Thoracic aorta (tissue), 2 donors: ENCODE results near the gene AUTS2. TPM values are rescaled to one million over a fixed set of nuclear protein-coding genes. Genes with fewer than 3 reads are reported as not detected.

Experiments used
- ATAC-seq: fragments of 150-250 bp; one replicate; pipeline ENCODE4 v1.8.0; 2017; ENCODE audit warnings: low read depth; ENCODE audit not compliant: insufficient number of reproducible peaks, low FRiP score
- DNase-seq: peaks from one replicate; pipeline ENCODE4 v3.0.0-alpha.2; 2020; ENCODE audit warnings: low spot score
- H3K27ac ChIP-seq, 2 donors: fragments of 200-600 bp; sonication (generic); 1 replicate in 1 of 2; 2 replicates in 1 of 2; pipeline ENCODE4 v1.5.1; 2016; ENCODE audit warnings: mild to moderate bottlenecking in 2 of 2, moderate library complexity in 2 of 2
- H3K27me3 ChIP-seq: fragments of 200-600 bp; sonication (generic); replicated peaks from 2 replicates; pipeline ENCODE4 v1.6.0; 2016; ENCODE audit warnings: mild to moderate bottlenecking; ENCODE audit not compliant: insufficient read depth
- H3K36me3 ChIP-seq: fragments of 200-600 bp; sonication (generic); one replicate; pipeline ENCODE4 v1.5.1; 2016
- H3K4me1 ChIP-seq, 2 donors: fragments of 200-600 bp; sonication (generic); 1 replicate in 1 of 2; 2 replicates in 1 of 2; pipeline versions ENCODE4 v1.5.1 to v1.6.0; 2016; ENCODE audit warnings: low read depth in 2 of 2, mild to moderate bottlenecking in 1 of 2; ENCODE audit not compliant: control insufficient read depth in 1 of 2
- H3K4me3 ChIP-seq: fragments of 200-600 bp; sonication (generic); 2 replicates; pipeline ENCODE4 v1.5.1; 2016; ENCODE audit warnings: mild to moderate bottlenecking
- H3K9me3 ChIP-seq: fragments of 200-600 bp; sonication (generic); 2 replicates; pipeline ENCODE4 v1.5.1; 2016
- total RNA-seq, 2 donors: library from RNA; depleted of rRNA; stranded (reverse); fragments of >200 nt; gene quantifications; one replicate each; pipeline versions ENCODE4 v1.1.0 to v1.2.3, GENCODE V29; 2016
- TF ChIP-seq, protein P1 (sequence below): fragments of 200-600 bp; sonication (generic); IDR thresholded peaks from one replicate; pipeline ENCODE4 v1.5.1; 2019; ENCODE audit warnings: antibody characterized with exemption

Gene AUTS2
- total RNA-seq, 2 donors from 2014 or later = 49.4 to 101 TPM

DNA sequence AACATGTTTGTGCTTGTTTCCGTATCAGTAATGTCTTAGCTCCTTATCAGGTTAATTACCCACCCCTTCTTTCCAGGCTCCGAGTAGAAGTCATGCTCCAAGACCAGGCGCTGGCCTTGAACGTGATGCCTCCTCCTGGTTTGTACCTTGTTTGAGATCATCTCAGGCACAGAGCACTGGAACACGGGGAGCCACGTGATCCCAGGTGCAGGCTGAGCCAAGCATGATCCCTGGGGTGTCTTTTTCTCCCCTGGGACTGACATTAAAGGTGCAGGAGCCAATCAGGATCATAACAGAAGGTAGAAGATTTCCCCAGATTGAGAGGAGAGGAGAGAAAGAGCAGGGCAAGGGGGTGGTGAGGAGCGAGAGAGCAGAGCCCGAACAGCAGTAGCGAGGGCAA, 907.6 kb downstream of the AUTS2 start:
- H3K36me3 ChIP-seq = no peaks in the 10 kb centered on the region
- no peaks in the 10 kb centered on the region for H3K9me3 ChIP-seq
- no peaks in the 10 kb centered on the region for H3K4me1 ChIP-seq
- ATAC-seq (no peak), DNase-seq (no peak)
- TF ChIP-seq, protein P1, sequence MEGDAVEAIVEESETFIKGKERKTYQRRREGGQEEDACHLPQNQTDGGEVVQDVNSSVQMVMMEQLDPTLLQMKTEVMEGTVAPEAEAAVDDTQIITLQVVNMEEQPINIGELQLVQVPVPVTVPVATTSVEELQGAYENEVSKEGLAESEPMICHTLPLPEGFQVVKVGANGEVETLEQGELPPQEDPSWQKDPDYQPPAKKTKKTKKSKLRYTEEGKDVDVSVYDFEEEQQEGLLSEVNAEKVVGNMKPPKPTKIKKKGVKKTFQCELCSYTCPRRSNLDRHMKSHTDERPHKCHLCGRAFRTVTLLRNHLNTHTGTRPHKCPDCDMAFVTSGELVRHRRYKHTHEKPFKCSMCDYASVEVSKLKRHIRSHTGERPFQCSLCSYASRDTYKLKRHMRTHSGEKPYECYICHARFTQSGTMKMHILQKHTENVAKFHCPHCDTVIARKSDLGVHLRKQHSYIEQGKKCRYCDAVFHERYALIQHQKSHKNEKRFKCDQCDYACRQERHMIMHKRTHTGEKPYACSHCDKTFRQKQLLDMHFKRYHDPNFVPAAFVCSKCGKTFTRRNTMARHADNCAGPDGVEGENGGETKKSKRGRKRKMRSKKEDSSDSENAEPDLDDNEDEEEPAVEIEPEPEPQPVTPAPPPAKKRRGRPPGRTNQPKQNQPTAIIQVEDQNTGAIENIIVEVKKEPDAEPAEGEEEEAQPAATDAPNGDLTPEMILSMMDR = no peak
- H3K4me3 ChIP-seq = no peak overlapping the region
- no peaks in the 10 kb centered on the region for H3K27me3 ChIP-seq
- no peak overlapping the region for H3K27ac ChIP-seq

DNA sequence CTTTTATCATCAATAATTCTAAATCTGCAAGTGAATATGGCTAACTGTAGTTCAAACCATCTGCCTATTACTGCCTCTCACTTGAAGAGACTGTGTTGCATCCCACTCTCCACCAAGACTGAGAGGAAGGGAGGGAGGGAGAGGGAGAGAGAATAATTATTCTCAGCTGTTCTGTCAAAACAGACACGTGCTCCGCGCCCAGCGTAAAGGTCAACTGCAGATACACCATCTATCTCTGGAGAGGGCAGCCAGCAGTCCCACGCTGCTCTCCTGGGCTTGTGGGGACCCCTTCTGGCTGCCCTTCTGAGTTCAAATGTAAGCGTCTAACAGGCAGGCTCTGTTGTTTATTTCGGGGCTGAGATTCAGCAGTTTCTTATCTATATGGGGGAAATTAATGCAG, 908.2 kb downstream of the AUTS2 start:
- ATAC-seq = no peak
- DNase-seq = no peak
- no peaks in the 10 kb centered on the region for H3K4me1 ChIP-seq
- H3K27ac ChIP-seq = no peak overlapping the region
- no peaks in the 10 kb centered on the region for H3K36me3 ChIP-seq
- TF ChIP-seq, protein P1 = no peak
- no peaks in the 10 kb centered on the region for H3K27me3 ChIP-seq
- no peaks in the 10 kb centered on the region for H3K9me3 ChIP-seq
- no peak overlapping the region for H3K4me3 ChIP-seq

DNA sequence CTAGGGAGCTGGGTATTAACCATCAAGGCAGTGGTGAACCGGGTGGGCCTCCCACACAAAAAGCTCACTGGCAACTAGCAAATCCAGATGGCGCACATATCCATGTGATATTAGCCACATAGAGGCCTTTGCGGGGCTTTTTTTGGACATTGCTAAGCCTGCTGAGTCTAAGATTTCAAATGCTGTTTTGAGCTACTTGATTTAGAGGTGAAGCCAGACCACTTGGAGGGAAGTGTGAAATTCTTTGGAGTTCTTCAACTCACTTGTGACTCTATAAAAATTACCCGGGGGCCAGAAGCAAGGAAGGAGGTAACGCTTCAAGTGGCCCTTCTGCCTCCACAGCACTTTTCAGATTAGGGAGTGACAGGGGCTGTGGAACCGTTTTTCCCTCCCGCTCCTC, 913.9 kb downstream of the AUTS2 start:
- H3K9me3 ChIP-seq = no peaks in the 10 kb centered on the region
- H3K27me3 ChIP-seq = no peaks in the 10 kb centered on the region
- no peak overlapping the region for H3K4me3 ChIP-seq
- H3K4me1 ChIP-seq = no peaks in the 10 kb centered on the region
- ATAC-seq (no peak), DNase-seq (no peak)
- TF ChIP-seq, protein P1 = no peak
- H3K36me3 ChIP-seq = no peaks in the 10 kb centered on the region
- no peak overlapping the region for H3K27ac ChIP-seq

DNA sequence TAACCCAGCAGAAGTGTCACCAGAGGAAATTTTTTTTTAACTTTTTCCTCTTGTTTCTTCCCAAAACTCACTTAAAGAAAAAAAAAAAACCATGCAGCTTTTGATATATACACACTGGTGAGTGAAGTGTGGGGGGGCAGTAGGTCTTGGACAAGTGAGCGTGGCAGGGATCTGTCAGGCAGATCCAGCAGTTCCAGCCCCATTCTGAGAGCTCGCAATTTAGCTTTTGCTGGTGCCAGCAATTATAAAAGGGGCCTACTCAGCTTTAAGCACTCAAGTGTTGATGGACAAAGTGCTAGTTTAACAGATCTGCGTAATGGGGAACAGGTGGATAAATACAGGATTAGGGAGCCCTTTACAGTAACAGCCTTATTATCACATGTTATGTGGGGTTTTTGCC, 914.5 kb downstream of the AUTS2 start:
- DNase-seq (no peak), ATAC-seq (no peak)
- no peaks in the 10 kb centered on the region for H3K36me3 ChIP-seq
- no peaks in the 10 kb centered on the region for H3K4me1 ChIP-seq
- no peaks in the 10 kb centered on the region for H3K27me3 ChIP-seq
- H3K27ac ChIP-seq = no peak overlapping the region
- TF ChIP-seq, protein P1 = no peak
- no peak overlapping the region for H3K4me3 ChIP-seq
- no peaks in the 10 kb centered on the region for H3K9me3 ChIP-seq

DNA sequence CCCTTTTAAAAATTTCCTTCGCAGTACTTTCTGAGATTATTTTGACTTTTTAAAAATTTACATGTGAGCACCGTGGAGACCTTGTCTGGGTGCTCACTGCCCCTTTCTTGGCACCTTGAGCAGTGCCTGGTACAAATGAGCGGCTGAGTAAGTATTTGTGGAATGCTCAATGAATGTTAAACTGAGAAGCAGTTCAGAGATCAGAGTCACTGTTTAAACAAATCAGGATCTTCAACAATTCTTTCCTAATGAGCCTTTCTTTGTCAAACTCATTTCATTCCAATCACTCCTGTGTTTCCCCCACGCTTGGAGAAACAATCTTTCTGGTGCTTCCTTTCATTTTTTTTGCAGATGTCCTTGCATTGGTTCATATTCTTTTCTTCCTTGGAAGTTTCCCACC, 922.3 kb downstream of the AUTS2 start:
- Histone ChIP-seq H3K4me3 (no peak overlapping the region), H3K4me1 (peaks cover 4 to 19% of the 10 kb centered on the region in 2 donors), H3K36me3 (no peaks in the 10 kb centered on the region), H3K27me3 (no peaks in the 10 kb centered on the region), H3K9me3 (no peaks in the 10 kb centered on the region), H3K27ac (peak overlapping the region in 1 of 2 donors; percentile 1)
- ATAC-seq (no peak), DNase-seq (no peak)
- TF ChIP-seq, protein P1 = no peak
